Esophagus (tissue), 2 donors: Measurements from ENCODE around the gene GMEB2. TPM values are rescaled to one million over a fixed set of nuclear protein-coding genes. Genes with fewer than 3 reads are reported as not detected.

Experiments used
- H3K27ac ChIP-seq, 2 donors: one replicate each; pipeline ENCODE4 v1.5.1; 2013; ENCODE audit warnings: low read depth in 2 of 2, mild to moderate bottlenecking in 2 of 2, inconsistent platforms in 1 of 2, low read length in 1 of 2, moderate library complexity in 1 of 2
- H3K27me3 ChIP-seq, 2 donors: one replicate each; pipeline ENCODE4 v1.6.1; 2013; ENCODE audit warnings: low read length in 2 of 2, control low read depth in 1 of 2, mild to moderate bottlenecking in 1 of 2; ENCODE audit not compliant: insufficient read depth in 2 of 2, control insufficient read depth in 1 of 2
- H3K36me3 ChIP-seq, 2 donors: one replicate each; pipeline ENCODE4 v1.6.1; 2013; ENCODE audit warnings: low read length in 1 of 2; ENCODE audit not compliant: control insufficient read depth in 2 of 2, insufficient read depth in 2 of 2
- H3K4me1 ChIP-seq, 2 donors: one replicate each; pipeline ENCODE4 v1.6.1; 2013; ENCODE audit warnings: low read length in 1 of 2; ENCODE audit not compliant: control insufficient read depth in 2 of 2, insufficient read depth in 2 of 2
- H3K4me3 ChIP-seq, 2 donors: one replicate each; pipeline ENCODE4 v1.5.1; 2013; ENCODE audit warnings: low read length in 2 of 2, mild to moderate bottlenecking in 2 of 2, low read depth in 1 of 2, moderate library complexity in 1 of 2
- H3K9me3 ChIP-seq, 2 donors: one replicate each; pipeline ENCODE4 v1.6.1; 2013; ENCODE audit warnings: mild to moderate bottlenecking in 2 of 2, low read depth in 1 of 2, low read length in 1 of 2, moderate library complexity in 1 of 2; ENCODE audit not compliant: control insufficient read depth in 2 of 2, insufficient read depth in 1 of 2
- WGBS, 2 donors: extraction: QIAGEN DNeasy Blood & Tissue Kit; methylation state at CpG; one replicate each; pipeline ENCODE4 v1.1.7; 2013; 5-methylcytosine and 5-hydroxymethylcytosine counted together
- polyA plus RNA-seq, 2 donors: library from polyadenylated mRNA; stranded (reverse); fragments of 200-250 nt; gene quantifications; one replicate each; pipeline ENCODE4 v1.2.3, GENCODE V29; 2013
- donor health status: healthy with polysubstance abuse.
- donor health status: Bipolar disorder and iron deficiency.

Gene GMEB2
- polyA plus RNA-seq, 2 donors: 7.6 to 8.8 TPM

GRCh38 chr20:63592661-63593060 is 34.2 kb downstream of the GMEB2 start:
- H3K9me3 ChIP-seq: no peaks in the 10 kb centered on the region
- no peaks in the 10 kb centered on the region for H3K27me3 ChIP-seq
- H3K4me3 ChIP-seq: no peak overlapping the region
- WGBS, 2 donors: 91 to 94% methylated on average over 13 of the region's 13 CpGs
- H3K27ac ChIP-seq: no peak overlapping the region
- peaks cover 12 to 56% of the 10 kb centered on the region in 2 donors for H3K36me3 ChIP-seq
- peaks cover 3% of the 10 kb centered on the region in 2 donors for H3K4me1 ChIP-seq

DNA sequence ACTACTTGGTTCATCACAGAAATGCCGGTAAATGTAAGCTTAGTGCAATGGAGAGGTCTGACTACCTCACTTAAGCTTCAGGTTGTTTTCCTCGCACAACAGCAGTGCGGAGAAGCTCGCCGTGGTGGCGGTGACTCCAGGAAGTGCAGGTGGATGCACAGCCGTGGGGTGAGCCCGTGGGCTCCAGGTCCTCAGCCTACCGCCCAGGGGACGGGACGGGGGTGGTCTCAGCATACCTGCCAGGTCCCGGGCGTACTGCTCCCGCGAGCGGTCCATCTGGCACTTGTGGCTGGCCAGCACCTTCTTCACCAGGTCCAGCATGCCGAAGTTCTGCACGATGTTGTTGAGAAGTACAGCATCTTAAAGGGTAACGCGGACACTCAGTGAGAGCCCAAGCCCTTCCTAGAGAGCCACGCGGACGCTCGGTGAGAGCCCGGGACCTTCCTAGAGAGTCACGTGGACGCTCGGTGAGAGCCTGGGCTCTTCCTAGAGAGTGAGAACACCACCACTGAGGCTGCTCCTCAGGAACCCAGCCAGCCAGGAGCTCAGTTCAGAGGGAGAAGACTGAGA is 35.0 kb downstream of the GMEB2 start:
- Histone ChIP-seq H3K27me3 (no peaks in the 10 kb centered on the region), H3K27ac (no peak overlapping the region), H3K36me3 (peaks cover 12 to 54% of the 10 kb centered on the region in 2 donors), H3K4me3 (no peak overlapping the region), H3K9me3 (no peaks in the 10 kb centered on the region), H3K4me1 (peaks cover 3% of the 10 kb centered on the region in 2 donors)
- WGBS, 2 donors: 95 to 98% methylated on average over 28 of the region's 28 CpGs

- 94 to 95% methylated on average over 4 of the region's 4 CpGs for WGBS, 2 donors
- H3K36me3 ChIP-seq: peaks cover 12 to 54% of the 10 kb centered on the region in 2 donors
These were observed 35.8 kb downstream of the GMEB2 start for GRCh38 chr20:63591147-63591533.

GRCh38 chr20:63590218-63591146 is 36.4 kb downstream of the GMEB2 start:
- Histone ChIP-seq H3K27me3 (no peaks in the 10 kb centered on the region), H3K4me1 (peaks cover 3% of the 10 kb centered on the region in 2 donors), H3K4me3 (no peak overlapping the region), H3K27ac (no peak overlapping the region), H3K36me3 (peaks cover 11 to 48% of the 10 kb centered on the region in 2 donors), H3K9me3 (no peaks in the 10 kb centered on the region)
- 92 to 93% methylated on average over 50 to 52 of the region's 52 CpGs for WGBS, 2 donors

More at GRCh38 chr20:63591147-63591533, 35.8 kb downstream of the GMEB2 start:
- H3K27me3 ChIP-seq: no peaks in the 10 kb centered on the region
- no peaks in the 10 kb centered on the region for H3K9me3 ChIP-seq
- H3K4me3 ChIP-seq: no peak overlapping the region
- no peak overlapping the region for H3K27ac ChIP-seq
- H3K4me1 ChIP-seq: peaks cover 3% of the 10 kb centered on the region in 2 donors

DNA sequence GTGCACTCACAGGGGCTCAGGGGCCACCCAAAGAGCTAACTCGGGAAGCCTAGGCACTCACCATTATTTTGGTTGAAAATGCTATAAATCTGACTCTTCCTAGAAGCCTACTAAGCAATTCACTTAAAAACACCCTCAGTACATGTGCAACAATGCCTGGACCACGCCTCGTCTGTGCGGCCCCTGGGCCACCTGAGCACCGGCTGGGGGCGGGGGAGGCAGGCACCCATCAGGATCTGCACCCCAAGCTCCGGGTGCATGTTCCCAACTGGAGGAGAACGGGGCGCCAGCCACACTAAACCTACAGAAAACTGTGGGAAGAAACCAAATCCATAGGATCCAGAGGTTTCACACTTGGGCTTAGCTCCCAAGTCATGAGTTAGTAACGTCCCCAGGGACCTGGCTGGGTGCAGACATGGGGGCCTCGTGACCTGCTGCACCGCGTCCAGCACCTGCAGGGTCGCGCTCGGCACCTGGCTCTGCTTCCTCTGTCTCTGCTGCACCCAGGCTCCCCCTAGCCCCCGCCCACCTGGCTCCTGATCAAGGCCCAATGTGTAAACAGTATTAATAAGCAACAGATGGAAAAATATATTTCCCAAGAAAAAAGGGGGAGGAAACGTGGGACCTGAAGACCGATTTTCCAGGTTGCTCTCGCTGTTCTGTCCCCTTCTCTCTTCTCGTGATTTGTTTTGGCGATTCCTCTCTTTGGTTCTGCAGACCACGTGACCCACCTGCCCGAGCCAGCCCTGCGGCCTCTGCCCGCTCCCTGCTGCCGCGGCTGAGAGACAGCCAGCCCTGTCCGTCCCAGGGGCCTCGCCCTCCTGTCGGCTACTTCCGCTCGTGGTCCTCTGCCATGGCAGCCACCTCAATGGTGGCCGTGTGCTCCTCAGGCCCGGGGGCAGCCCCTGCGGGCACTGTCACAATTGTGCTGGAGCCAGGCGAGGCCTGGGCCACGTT is 37.4 kb downstream of the GMEB2 start:
- H3K36me3 ChIP-seq: peaks cover 9 to 48% of the 10 kb centered on the region in 2 donors
- 81 to 85% methylated on average over 38 of the region's 38 CpGs for WGBS, 2 donors
- peaks cover 3% of the 10 kb centered on the region in 2 donors for H3K4me1 ChIP-seq
- H3K4me3 ChIP-seq: no peak overlapping the region
- H3K9me3 ChIP-seq: no peaks in the 10 kb centered on the region
- no peak overlapping the region for H3K27ac ChIP-seq
- no peaks in the 10 kb centered on the region for H3K27me3 ChIP-seq

GRCh38 chr20:63588641-63589041 is 38.3 kb downstream of the GMEB2 start:
- WGBS, 2 donors: 90% methylated on average over 11 of the region's 11 CpGs
- peaks cover 9 to 48% of the 10 kb centered on the region in 2 donors for H3K36me3 ChIP-seq
- no peaks in the 10 kb centered on the region for H3K4me1 ChIP-seq

DNA sequence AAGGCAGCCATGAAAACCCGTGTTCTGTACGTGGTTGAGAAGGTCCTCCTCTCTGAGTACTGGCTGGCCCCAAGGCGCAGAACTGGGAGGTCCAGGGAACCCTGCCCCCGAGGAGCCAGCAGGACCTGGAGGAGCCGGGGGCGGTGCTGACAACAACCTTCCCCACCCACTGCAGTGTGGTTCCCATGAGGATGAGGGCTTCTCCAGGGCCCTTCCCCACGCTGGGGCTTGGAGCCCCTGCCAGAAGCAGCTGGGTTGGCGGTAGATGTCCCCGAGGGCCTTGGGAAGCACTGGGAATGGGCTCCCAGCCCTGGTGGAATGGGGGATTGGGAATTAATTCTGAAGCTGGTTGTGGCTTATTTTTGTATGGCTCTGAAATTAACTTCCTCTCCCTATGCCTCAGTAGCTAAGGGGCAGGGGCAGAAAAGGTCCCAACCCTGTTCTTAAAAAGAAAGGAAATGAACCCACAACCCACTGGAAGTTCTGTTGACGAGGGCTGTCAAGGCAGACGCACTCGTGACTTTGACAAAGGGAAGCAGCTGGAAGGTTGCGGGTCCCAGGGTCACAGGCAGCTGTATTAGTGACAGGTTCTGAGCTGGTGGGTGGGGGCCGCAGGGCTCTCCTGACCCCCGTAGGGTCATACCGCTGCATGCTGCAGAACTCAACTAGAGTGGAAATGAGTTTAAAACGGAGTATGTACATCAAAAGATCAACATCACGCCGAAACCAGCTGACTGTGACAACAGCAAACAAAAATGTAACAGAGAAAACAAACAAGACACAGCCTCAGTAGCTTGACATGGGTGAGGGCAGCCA is 38.9 kb downstream of the GMEB2 start:
- Histone ChIP-seq H3K36me3 (peaks cover 9 to 42% of the 10 kb centered on the region in 2 donors), H3K4me1 (no peaks in the 10 kb centered on the region), H3K27ac (no peak overlapping the region), H3K9me3 (no peaks in the 10 kb centered on the region), H3K27me3 (no peaks in the 10 kb centered on the region), H3K4me3 (no peak overlapping the region)
- WGBS, 2 donors: 67 to 69% methylated on average over 19 of the region's 19 CpGs

More at GRCh38 chr20:63588641-63589041, 38.3 kb downstream of the GMEB2 start:
- Histone ChIP-seq H3K9me3 (no peaks in the 10 kb centered on the region), H3K27ac (no peak overlapping the region), H3K4me3 (no peak overlapping the region), H3K27me3 (no peaks in the 10 kb centered on the region)

- Histone ChIP-seq H3K27me3 (no peaks in the 10 kb centered on the region), H3K36me3 (peaks cover 8 to 36% of the 10 kb centered on the region in 2 donors), H3K9me3 (no peaks in the 10 kb centered on the region), H3K4me3 (no peak overlapping the region), H3K27ac (no peak overlapping the region), H3K4me1 (no peaks in the 10 kb centered on the region)
- WGBS, 2 donors: 92 to 93% methylated on average over 12 of the region's 12 CpGs
These were observed 39.6 kb downstream of the GMEB2 start for GRCh38 chr20:63587256-63587655.
